ENCODE measurements around the gene SLC25A26.

The SLC25A26 gene

GRCh38 chr3:66396161-66396760 is 175.5 kb downstream of the SLC25A26 start:
- DNase-seq (ENCODE audit: low spot score), result no peak

GRCh38 chr3:66396888-66397287 is 176.1 kb downstream of the SLC25A26 start:
- no peak for DNase-seq (ENCODE audit: low spot score)

GRCh38 chr3:66397745-66398144 is 176.9 kb downstream of the SLC25A26 start:
- no peak for DNase-seq (ENCODE audit: low spot score)

- peak; percentile 22 for DNase-seq (ENCODE audit: low spot score)
These were observed 177.6 kb downstream of the SLC25A26 start for GRCh38 chr3:66398228-66399025.

DNA sequence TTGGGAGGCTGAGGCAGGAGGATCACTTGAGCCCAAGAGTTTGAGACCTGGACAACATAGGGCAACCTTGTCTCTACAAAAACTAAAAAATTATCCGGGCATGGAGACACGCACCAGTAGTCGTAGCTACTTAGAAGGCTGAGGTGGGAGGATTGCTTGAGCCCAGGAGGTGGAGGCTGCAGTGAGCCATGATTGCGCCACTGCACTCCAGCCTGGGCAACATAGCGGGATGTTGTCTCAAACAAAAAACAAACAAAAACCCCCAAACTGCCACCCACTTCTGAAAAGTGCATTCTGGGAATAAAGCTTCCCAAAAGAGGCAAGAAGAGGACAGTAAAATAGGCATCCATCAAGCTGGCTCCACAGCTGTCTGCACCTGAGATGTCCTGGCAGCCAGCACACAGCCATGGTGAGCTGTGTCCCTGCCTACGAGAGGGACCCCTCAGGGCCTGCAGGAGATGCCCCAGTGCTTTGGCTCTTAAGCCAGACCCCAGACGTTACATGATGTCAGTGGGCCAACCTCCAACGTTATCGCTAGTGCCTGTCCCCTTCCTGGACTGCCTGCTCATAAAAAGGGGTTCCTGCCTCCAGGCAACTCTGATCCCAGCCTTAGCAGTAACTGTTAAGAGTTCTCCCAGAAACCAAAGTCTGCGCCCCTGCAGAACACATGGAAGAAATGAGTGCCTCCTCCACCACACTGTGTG is 178.9 kb downstream of the SLC25A26 start:
- no peak for DNase-seq (ENCODE audit: low spot score)

GRCh38 chr3:66400411-66401156 is 179.8 kb downstream of the SLC25A26 start:
- no peak for DNase-seq (ENCODE audit: low spot score)

GRCh38 chr3:66401157-66401550 is 180.4 kb downstream of the SLC25A26 start:
- DNase-seq (ENCODE audit: low spot score), result no peak

DNA sequence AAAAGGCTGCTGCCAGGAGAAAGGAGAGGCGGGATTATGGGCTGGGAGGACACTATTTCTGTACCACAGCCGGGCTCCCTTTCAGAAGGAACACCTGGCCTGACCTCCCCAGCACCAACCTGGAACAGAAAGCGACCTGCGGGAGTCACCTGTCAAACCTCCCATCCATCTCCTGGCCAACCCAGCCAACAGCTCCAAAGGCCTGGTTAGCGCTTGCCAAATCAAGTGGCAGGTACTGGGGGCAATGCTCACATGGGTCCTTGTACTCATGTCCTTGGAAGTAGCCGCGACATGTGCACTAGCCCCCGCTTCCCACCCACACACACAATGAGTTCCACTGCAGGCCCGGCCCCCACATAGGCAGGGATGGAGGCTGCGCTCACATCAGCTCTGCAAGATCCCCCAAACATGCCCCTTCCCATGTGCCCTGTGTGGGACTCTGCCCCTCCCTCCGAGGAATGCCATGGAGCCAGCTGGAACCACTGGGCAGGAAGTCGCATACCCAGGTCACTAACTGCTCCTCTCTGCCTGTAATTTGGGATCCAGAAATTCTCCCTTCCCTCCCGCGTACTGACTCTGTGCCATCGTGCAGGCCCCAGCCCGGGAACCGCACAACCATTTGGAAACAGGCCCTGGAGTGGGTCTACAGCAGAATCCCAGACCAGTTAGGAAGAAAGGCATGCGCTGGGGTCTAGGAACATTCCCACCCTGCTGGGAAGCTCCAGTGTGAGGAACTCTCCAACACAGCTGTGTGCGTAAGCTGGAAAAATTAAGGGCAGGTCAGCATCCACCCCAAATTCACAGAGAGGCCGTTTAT is 181.1 kb downstream of the SLC25A26 start:
- no peak for DNase-seq (ENCODE audit: low spot score)

- no peak for DNase-seq (ENCODE audit: low spot score)
These were observed 181.9 kb downstream of the SLC25A26 start for GRCh38 chr3:66402596-66403290.

GRCh38 chr3:66403323-66403990 is 182.7 kb downstream of the SLC25A26 start:
- DNase-seq (ENCODE audit: low spot score), result no peak

GRCh38 chr3:66404197-66404596 is 183.4 kb downstream of the SLC25A26 start:
- no peak for DNase-seq (ENCODE audit: low spot score)

- DNase-seq (ENCODE audit: low spot score), result no peak
These were observed 184.3 kb downstream of the SLC25A26 start for GRCh38 chr3:66404903-66405700.

GRCh38 chr3:66405701-66406091 is 184.9 kb downstream of the SLC25A26 start:
- DNase-seq (ENCODE audit: low spot score), result peak; percentile 47

- DNase-seq (ENCODE audit: low spot score), result no peak
These were observed 185.4 kb downstream of the SLC25A26 start for GRCh38 chr3:66406163-66406562.

GRCh38 chr3:66406831-66407610 is 186.2 kb downstream of the SLC25A26 start:
- DNase-seq (ENCODE audit: low spot score), result no peak

DNA sequence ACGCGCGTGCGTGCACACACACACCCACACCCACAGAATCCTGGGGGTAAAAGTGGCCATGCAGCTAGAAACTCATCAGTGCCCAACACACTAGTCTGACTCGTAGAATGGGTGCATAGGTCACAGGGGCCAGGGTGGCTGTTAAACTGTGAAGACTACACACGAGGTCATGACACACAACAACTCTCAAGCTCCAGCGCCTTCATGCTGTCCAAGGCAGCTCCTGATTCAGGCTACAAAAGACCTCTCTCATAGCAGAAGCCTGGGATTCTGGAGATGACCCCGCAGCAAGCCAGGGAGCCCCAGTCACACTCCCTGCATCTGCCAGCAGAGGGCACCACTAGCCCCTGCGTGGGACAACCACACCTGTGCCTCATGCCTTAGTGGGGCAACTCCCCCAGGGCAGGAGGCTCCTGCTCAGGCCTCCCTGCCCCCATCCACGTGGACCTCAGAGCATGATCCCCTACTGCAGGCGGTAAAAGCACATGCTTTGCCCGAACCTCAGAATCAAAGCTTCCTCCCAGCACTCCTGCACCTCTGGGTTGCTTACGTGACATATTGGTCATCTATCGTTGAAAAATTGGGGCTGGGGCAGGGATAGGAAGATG is 186.9 kb downstream of the SLC25A26 start:
- DNase-seq (ENCODE audit: low spot score), result peak; percentile 70

DNA sequence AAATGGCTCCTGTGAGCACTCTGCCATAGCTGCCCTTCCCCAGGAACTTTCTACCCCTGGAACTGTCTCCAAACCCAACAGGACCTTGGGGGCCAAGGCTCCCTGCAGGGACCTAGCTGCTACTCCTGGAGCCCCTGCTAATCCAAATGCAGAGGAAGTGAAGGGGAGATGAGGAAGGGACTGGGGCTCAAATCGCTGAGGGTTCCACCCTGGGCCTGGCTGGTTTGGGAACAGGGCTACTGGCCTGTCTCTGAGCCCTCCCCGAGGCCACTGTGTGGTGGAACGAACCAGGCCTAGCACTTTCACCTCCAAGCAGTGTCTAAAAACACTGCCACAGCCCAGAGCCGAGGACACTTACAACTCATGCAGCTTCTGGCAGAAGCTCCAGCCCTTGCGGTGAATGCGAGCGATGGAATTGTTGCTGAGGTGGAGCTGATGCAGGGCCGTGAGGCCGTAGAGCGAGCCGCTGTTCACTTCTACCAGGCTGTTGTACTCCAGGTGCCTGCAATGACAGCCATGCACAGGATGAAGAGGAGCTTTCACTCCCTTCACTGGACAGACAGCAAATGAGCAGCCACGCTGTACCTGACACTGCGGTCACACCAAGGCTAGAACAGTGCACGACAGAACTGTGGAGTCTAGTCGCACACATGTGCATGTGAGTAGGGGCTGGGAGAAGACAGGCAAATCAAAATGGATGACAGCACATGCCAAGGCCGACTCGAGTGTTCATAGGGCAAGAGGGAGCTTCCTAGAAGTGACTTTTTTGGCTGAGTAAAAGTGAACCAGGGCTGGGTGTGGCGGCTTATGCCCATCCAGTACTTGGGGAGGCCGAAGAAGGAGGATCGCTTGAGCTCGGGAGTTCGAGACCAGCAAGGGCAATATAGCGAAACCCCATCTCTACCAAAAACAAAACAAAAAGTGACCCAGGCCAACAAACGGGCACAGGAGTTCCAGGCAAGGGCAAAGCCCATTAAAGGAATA is 189.3 kb downstream of the SLC25A26 start:
- no peak for DNase-seq (ENCODE audit: low spot score)

All from kidney tubule cell (primary cell).